Right ventricle myocardium inferior (tissue), 1 donor: ENCODE results near the gene TBC1D3I. TPM values are rescaled to one million over a fixed set of nuclear protein-coding genes. Genes with fewer than 3 reads are reported as not detected.
"Not testable (repeated sequence)": the region's sequence is repeated elsewhere in the genome, so short reads cannot be mapped to it uniquely, and the experiment has no call there.

ENCODE experiments used
- ATAC-seq: fragments of 200-7000 bp; cut with Tn5 transposase; one replicate; pipeline ENCODE4 v1.9.1; 2020; ENCODE audit warnings: mild to moderate bottlenecking, moderate library complexity
- DNase-seq: peaks from one replicate; pipeline ENCODE4 v3.0.0; 2021; ENCODE audit errors: missing footprints
- intact Hi-C: fragments of 100-400 bp; cut with DNase I; formaldehyde crosslinking; loops from one replicate; pipeline ENCODE4 v1.11.0; 2022
- total RNA-seq: library from RNA; stranded (reverse); fragmentation: NEBNext Ultra II Directional; extraction: Animal tissue kit (Norgen Biotek cat#: 25700); gene quantifications from one replicate; pipeline ENCODE4 v1.2.1, GENCODE V29; 2021
- donor health status: DM: no; HTN: yes; CAD: no; lungs with severe emphysema.

Gene TBC1D3I
- total RNA-seq, 1 donor from 2014 or later = not detected

GRCh38 chr17:36210439-36211211 lies 53.7 kb downstream of the TBC1D3I start, which contains the start of gene CCL4L2:
Gene CCL4L2, plus strand, starts transcription at chr17:36211063.
- ATAC-seq (peak; percentile 69), DNase-seq (peak; percentile 46)
- intact Hi-C loops = not testable (repeated sequence)

- intact Hi-C loops = no loop called here
- no peak for ATAC-seq
Measured at GRCh38 chr17:36209575-36209974, 54.8 kb downstream of the TBC1D3I start.

GRCh38 chr17:36207383-36207782 lies 57.0 kb downstream of the TBC1D3I start:
- DNase-seq, intact Hi-C loops, ATAC-seq: not testable (repeated sequence)

More at GRCh38 chr17:36209575-36209974, 54.8 kb downstream of the TBC1D3I start:
- DNase-seq = peak; percentile 22

GRCh38 chr17:36206486-36206821 lies 57.9 kb downstream of the TBC1D3I start:
- intact Hi-C loops, DNase-seq, ATAC-seq: not testable (repeated sequence)

GRCh38 chr17:36205637-36206485 lies 58.5 kb downstream of the TBC1D3I start:
- no peak for DNase-seq
- no peak for ATAC-seq
- intact Hi-C loops = no loop called here

DNA sequence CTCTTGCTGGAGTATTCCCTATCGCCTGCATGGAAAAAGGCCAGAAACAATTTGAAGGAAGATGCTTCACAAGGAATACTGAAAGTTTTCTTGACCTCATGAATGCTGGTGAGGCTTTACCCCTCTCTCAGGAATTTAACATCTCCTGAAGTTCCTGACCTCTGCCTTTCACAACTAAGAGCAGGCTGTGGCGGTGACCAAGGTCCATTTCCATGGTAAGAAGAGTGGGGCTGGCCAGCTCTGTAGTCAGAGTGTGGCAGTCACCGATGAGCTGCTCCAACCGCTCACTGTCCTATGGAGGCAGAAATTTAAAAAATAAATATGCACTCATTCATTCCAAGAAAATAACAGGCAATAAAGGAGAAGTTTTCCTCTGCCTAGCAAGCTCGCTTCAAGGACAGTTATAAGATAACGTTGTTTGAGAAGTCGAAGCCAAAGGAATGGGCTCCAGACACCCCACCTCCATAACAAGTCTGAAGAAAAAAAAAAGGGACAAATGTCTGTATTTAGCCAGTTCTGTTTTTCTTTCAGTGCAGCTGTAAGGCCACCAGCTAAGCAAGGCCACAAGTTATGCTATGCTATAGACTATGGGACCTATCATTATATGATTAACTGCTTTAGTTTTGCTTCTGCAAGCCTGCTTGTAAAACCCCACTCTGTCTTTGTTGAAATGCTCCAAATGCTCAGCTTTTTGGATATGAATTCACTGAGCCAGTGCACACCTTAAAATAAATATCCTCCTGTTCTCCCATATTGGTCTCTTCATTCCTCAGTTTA lies 59.5 kb downstream of the TBC1D3I start:
- intact Hi-C loops = no loop called here
- no peak for ATAC-seq
- DNase-seq = no peak

Other genes with a start within 250 kb of the TBC1D3I start
- gene CCL23, start 246.6 kb downstream of the TBC1D3I start, total RNA-seq = not detected
- gene CCL18, start 200.3 kb downstream of the TBC1D3I start, total RNA-seq = 3.7 TPM
- not detected for gene CCL3, start 174.4 kb downstream of the TBC1D3I start, total RNA-seq
- 0.92 TPM for gene CCL4, start 160.7 kb downstream of the TBC1D3I start, total RNA-seq
- 4.0 TPM for gene TBC1D3B, start 87.9 kb downstream of the TBC1D3I start, total RNA-seq
- gene CCL3L1, start 67.8 kb downstream of the TBC1D3I start, total RNA-seq = not detected
- gene CCL4L2, start 53.5 kb downstream of the TBC1D3I start, total RNA-seq = not detected
- not detected for gene TBC1D3G, start 59.3 kb upstream of the TBC1D3I start, total RNA-seq
- not detected for gene TBC1D3H, start 123.9 kb upstream of the TBC1D3I start, total RNA-seq
- gene ZNHIT3, start 222.1 kb upstream of the TBC1D3I start, total RNA-seq = 21.3 TPM